Stimulated activated CD8-positive, alpha-beta memory T cell treated with anti-CD3 and anti-CD28 coated beads, Interleukin-7, amount 100 ng/mL, for 1 hour (primary cell): Measurements from ENCODE around the gene PLCXD1.
"Not testable (repeated sequence)": the region's sequence is repeated elsewhere in the genome, so short reads cannot be mapped to it uniquely, and the experiment has no call there.

Experiments used
- DNase-seq, 2 donors: peaks; one replicate each; pipeline ENCODE4 v3.0.0-alpha.2; 2020; ENCODE audit warnings: low read depth in 2 of 2

PLCXD1 gene

GRCh38 chrX:292900-293897, 12.0 kb downstream of the PLCXD1 start:
- no peak for DNase-seq

GRCh38 chrX:295136-295535, 14.0 kb downstream of the PLCXD1 start:
- DNase-seq, result no peak

- DNase-seq, result no peak
Observed at GRCh38 chrX:298993-299392, 17.8 kb downstream of the PLCXD1 start.

GRCh38 chrX:300334-300733, 19.2 kb downstream of the PLCXD1 start:
- no peak for DNase-seq

- DNase-seq, result no peak
Observed at GRCh38 chrX:302975-303374, 21.8 kb downstream of the PLCXD1 start.

GRCh38 chrX:305781-306613, 24.8 kb downstream of the PLCXD1 start:
- DNase-seq, result not testable (repeated sequence)

GRCh38 chrX:306614-307251, 25.6 kb downstream of the PLCXD1 start:
- DNase-seq, result not testable (repeated sequence)

GRCh38 chrX:307261-308111, 26.3 kb downstream of the PLCXD1 start:
- DNase-seq, result no peak

- no peak for DNase-seq
Observed at GRCh38 chrX:308821-309520, 27.8 kb downstream of the PLCXD1 start.

GRCh38 chrX:310621-311155, 29.5 kb downstream of the PLCXD1 start:
- no peak for DNase-seq

GRCh38 chrX:311156-312129, 30.3 kb downstream of the PLCXD1 start:
- no peak for DNase-seq

- DNase-seq, result no peak
Observed at GRCh38 chrX:312621-313331, 31.6 kb downstream of the PLCXD1 start.

- no peak for DNase-seq
Observed at GRCh38 chrX:313546-313945, 32.4 kb downstream of the PLCXD1 start.

- DNase-seq, result no peak
Observed at GRCh38 chrX:314049-314448, 32.9 kb downstream of the PLCXD1 start.

- DNase-seq, result no peak
Observed at GRCh38 chrX:314781-315595, 33.8 kb downstream of the PLCXD1 start.

- no peak for DNase-seq
Observed at GRCh38 chrX:316351-317325, 35.5 kb downstream of the PLCXD1 start.
